Skeletal muscle tissue (tissue), 4 donors: ENCODE results near the gene LINGO1. TPM values are rescaled to one million over a fixed set of nuclear protein-coding genes. Genes with fewer than 3 reads are reported as not detected.

Source experiments
- H3K27ac ChIP-seq: one replicate; pipeline ENCODE4 v1.7.0; 2013; ENCODE audit warnings: mild to moderate bottlenecking, low read depth, low read length, inconsistent platforms
- H3K27me3 ChIP-seq, 3 donors: one replicate each; pipeline ENCODE4 v1.7.0; 2013; ENCODE audit warnings: low read length in 3 of 3; ENCODE audit not compliant: control insufficient read depth in 3 of 3, insufficient read depth in 3 of 3
- H3K36me3 ChIP-seq, 3 donors: one replicate each; pipeline ENCODE4 v1.7.0; 2013; ENCODE audit warnings: low read length in 3 of 3; ENCODE audit not compliant: control insufficient read depth in 3 of 3, insufficient read depth in 3 of 3
- H3K4me1 ChIP-seq, 3 donors: one replicate each; pipeline ENCODE4 v1.7.0; 2013; ENCODE audit warnings: low read length in 3 of 3, mild to moderate bottlenecking in 3 of 3; ENCODE audit not compliant: control insufficient read depth in 3 of 3, insufficient read depth in 3 of 3
- H3K4me3 ChIP-seq, 3 donors: one replicate each; pipeline ENCODE4 v1.7.0; 2013; ENCODE audit warnings: low read length in 3 of 3
- H3K9ac ChIP-seq, 3 donors: one replicate each; pipeline ENCODE4 v1.7.0; 2013; ENCODE audit warnings: low read length in 3 of 3, mild to moderate bottlenecking in 3 of 3, moderate library complexity in 2 of 3, low read depth in 1 of 3
- H3K9me3 ChIP-seq, 3 donors: one replicate each; pipeline ENCODE4 v1.7.0; 2013; ENCODE audit warnings: low read length in 3 of 3; ENCODE audit not compliant: control insufficient read depth in 3 of 3
- total RNA-seq: library from RNA; depleted of rRNA; stranded (reverse); fragments of >200 nt; gene quantifications from one replicate; pipeline ENCODE4 v1.2.3, GENCODE V29; 2014
- donor health status: Osteomylitis.

Gene LINGO1
- total RNA-seq, 1 donor from 2014 or later, result 3.7 TPM

GRCh38 chr15:77626002-77626401 lies 6.7 kb downstream of the LINGO1 start:
- Histone ChIP-seq H3K27ac (no peak overlapping the region), H3K4me3 (no peak overlapping the region), H3K9ac (no peak overlapping the region), H3K9me3 (no peaks in the 10 kb centered on the region), H3K27me3 (peaks cover 14 to 42% (median 24%) of the 10 kb centered on the region in 3 donors), H3K4me1 (peaks cover 0 to 5% (median 4%) of the 10 kb centered on the region in 3 donors), H3K36me3 (no peaks in the 10 kb centered on the region)

DNA sequence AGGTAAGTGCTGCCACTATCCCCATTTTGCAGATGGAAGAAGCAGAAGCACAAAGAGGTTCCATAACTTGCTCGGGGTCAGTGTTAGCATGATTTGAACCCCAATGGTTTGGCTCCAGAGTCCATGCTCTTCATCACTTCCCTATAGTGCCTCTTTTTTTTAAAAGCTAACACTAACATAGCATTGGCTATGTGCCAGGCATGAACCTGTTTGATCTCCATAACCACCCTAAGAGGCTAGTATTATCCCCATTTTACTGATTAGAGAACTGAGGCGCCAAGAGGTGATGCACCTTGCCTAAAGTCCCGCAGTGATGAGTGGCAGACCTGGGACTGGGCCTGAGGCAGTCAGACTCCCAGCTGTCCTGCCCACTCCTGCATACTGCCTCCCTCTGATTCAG lies 7.3 kb downstream of the LINGO1 start:
- Histone ChIP-seq H3K27ac (no peak overlapping the region), H3K4me3 (no peak overlapping the region), H3K4me1 (no peaks in the 10 kb centered on the region), H3K27me3 (peaks cover 7 to 36% (median 18%) of the 10 kb centered on the region in 3 donors), H3K9ac (no peak overlapping the region), H3K9me3 (no peaks in the 10 kb centered on the region), H3K36me3 (no peaks in the 10 kb centered on the region)

DNA sequence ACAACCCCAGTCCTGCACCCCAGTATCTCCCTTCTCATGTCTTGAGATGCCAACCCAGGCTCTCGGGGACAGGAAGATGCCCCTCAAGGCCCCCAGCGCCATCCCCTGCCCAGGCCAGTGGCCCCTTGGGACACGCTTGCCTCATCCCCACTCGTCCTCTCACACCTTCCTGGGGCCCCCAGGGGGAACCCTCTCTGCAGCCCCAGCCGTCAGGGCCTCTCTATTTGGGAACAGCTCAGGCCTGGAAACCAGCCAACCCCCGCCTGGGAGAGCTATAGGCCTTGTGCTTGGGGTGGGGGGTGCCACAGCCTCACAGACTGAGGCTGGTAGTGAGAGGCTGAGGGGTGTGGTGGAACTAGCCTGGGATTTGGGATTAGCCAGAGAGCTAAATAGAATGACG lies 7.8 kb downstream of the LINGO1 start:
- Histone ChIP-seq H3K27me3 (peaks cover 4 to 31% (median 13%) of the 10 kb centered on the region in 3 donors), H3K4me3 (no peak overlapping the region), H3K4me1 (no peaks in the 10 kb centered on the region), H3K9me3 (no peaks in the 10 kb centered on the region), H3K9ac (no peak overlapping the region), H3K36me3 (no peaks in the 10 kb centered on the region), H3K27ac (no peak overlapping the region)

GRCh38 chr15:77623755-77624524 lies 8.8 kb downstream of the LINGO1 start:
- no peaks in the 10 kb centered on the region for H3K36me3 ChIP-seq
- no peak overlapping the region for H3K27ac ChIP-seq
- no peak overlapping the region for H3K4me3 ChIP-seq
- no peaks in the 10 kb centered on the region for H3K4me1 ChIP-seq
- no peaks in the 10 kb centered on the region for H3K9me3 ChIP-seq
- no peak overlapping the region for H3K9ac ChIP-seq
- peaks cover 0 to 21% (median 6%) of the 10 kb centered on the region in 3 donors for H3K27me3 ChIP-seq

GRCh38 chr15:77622934-77623754 lies 9.6 kb downstream of the LINGO1 start:
- H3K9ac ChIP-seq, result no peak overlapping the region

GRCh38 chr15:77622209-77622933 lies 10.3 kb downstream of the LINGO1 start:
- Histone ChIP-seq H3K4me3 (no peak overlapping the region), H3K27ac (no peak overlapping the region), H3K27me3 (peaks cover 5 to 14% (median 6%) of the 10 kb centered on the region in 3 donors), H3K4me1 (no peaks in the 10 kb centered on the region), H3K9ac (no peak overlapping the region), H3K36me3 (no peaks in the 10 kb centered on the region), H3K9me3 (no peaks in the 10 kb centered on the region)

More at GRCh38 chr15:77622934-77623754, 9.6 kb downstream of the LINGO1 start:
- H3K4me1 ChIP-seq, result no peaks in the 10 kb centered on the region
- no peaks in the 10 kb centered on the region for H3K9me3 ChIP-seq
- H3K27me3 ChIP-seq, result peaks cover 0 to 17% (median 6%) of the 10 kb centered on the region in 3 donors
- no peaks in the 10 kb centered on the region for H3K36me3 ChIP-seq
- no peak overlapping the region for H3K4me3 ChIP-seq
- no peak overlapping the region for H3K27ac ChIP-seq

DNA sequence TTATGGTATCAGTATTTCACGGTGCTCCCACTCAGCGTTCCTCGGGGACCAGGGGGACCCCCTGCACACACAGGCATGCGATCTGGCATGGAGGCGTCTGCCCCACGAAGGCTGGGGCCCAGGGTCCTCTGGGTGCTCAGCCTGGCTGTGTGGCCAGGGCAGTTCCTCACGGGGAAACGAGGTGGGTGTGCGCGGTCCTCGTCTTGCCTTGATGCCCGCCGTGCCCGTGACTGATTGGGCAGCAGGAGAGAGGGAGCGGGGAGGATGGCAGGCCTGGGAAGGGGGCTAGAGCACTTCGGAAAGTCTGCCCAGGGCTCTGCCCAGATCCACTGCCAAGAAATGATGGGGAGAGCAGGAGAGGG lies 10.9 kb downstream of the LINGO1 start:
- Histone ChIP-seq H3K9ac (no peak overlapping the region), H3K9me3 (no peaks in the 10 kb centered on the region), H3K27ac (no peak overlapping the region), H3K27me3 (peaks cover 7 to 10% (median 9%) of the 10 kb centered on the region in 3 donors), H3K4me3 (no peak overlapping the region), H3K36me3 (no peaks in the 10 kb centered on the region), H3K4me1 (no peaks in the 10 kb centered on the region)

DNA sequence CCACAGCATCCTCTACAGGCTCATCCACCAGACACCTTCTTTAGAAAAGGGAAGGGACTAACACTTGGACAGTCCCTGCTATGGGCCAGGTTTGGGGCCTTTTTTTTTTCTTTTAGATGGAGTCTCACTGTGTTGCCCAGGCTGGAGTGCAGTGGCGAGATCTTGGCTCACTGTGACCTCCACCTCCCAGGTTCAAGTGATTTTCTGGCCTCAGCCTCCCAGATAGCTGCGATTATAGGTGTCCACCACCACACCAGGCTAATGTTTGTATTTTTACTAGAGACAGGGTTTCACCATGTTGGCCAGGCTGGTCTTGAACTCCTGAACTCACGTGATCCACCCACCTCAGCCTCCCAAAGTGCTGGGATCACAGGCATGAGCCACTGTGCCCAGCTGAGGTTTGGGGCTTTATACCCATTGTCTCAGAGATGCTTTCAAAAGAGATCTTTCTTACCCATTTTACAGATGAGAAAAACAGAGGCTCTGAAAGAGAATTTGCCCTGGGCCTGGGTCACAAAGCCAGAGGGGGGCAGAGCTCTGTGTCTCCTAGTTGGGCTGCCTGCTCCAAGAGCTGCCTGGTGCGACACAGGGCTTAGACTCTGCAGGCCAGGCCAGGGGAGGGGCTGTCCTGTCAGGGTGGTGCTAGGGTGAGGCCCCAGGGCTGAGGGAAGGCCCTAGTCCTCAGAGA lies 11.6 kb downstream of the LINGO1 start:
- H3K36me3 ChIP-seq, result no peaks in the 10 kb centered on the region
- peaks cover 5 to 10% (median 9%) of the 10 kb centered on the region in 3 donors for H3K27me3 ChIP-seq
- no peaks in the 10 kb centered on the region for H3K9me3 ChIP-seq
- H3K9ac ChIP-seq, result no peak overlapping the region
- no peak overlapping the region for H3K4me3 ChIP-seq
- H3K4me1 ChIP-seq, result no peaks in the 10 kb centered on the region
- no peak overlapping the region for H3K27ac ChIP-seq

DNA sequence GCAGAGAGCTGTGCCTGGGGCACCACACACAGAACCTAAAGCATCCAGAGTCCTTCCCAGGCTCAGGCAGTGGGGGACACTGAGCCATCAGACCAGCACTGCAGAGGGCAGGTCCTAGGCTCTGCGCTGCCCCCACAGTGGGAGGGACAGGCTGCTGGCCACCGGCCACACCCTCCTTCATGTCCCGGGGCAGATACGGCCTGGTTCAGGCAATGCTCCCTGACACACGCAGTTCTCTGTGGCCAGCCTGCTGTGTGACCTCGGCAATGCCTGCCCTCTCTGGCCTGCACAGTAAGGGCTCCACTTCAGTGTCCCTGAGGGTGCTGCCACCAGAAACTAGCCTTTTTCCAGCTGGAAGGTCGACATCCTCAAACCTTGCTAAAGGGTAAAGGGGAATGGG lies 12.4 kb downstream of the LINGO1 start:
- no peak overlapping the region for H3K9ac ChIP-seq
- no peaks in the 10 kb centered on the region for H3K9me3 ChIP-seq
- H3K36me3 ChIP-seq, result no peaks in the 10 kb centered on the region
- no peaks in the 10 kb centered on the region for H3K4me1 ChIP-seq
- peaks cover 0 to 9% (median 4%) of the 10 kb centered on the region in 3 donors for H3K27me3 ChIP-seq
- H3K27ac ChIP-seq, result no peak overlapping the region
- no peak overlapping the region for H3K4me3 ChIP-seq
